Activated naive CD4-positive, alpha-beta T cell treated with anti-CD3 and anti-CD28 coated beads for 36 hours (primary cell): ENCODE data around the gene LPGAT1. TPM values are rescaled to one million over a fixed set of nuclear protein-coding genes. Genes with fewer than 3 reads are reported as not detected.

ENCODE experiments used
- CTCF ChIA-PET: fragments of 350-600 bp; sonication (Branson Sonifier 250); formaldehyde crosslinking; loops from one replicate; lab custom pipeline; 2021; ENCODE audit warnings: antibody characterized with exemption; lab: Charles Lee
- DNase-seq: peaks from one replicate; pipeline ENCODE4 v3.0.0-alpha.2; 2020
- H3K27ac Mint-ChIP-seq: one replicate; pipeline ENCODE4 v1.8.0; 2021; ENCODE audit warnings: mild to moderate bottlenecking, mixed read lengths
- H3K27me3 Mint-ChIP-seq: one replicate; pipeline ENCODE4 v1.8.0; 2021; ENCODE audit warnings: low read depth, mixed read lengths
- H3K36me3 Mint-ChIP-seq: one replicate; pipeline ENCODE4 v1.8.0; 2021; ENCODE audit warnings: low read depth, mixed read lengths
- H3K4me1 Mint-ChIP-seq: one replicate; pipeline ENCODE4 v1.8.0; 2021; ENCODE audit warnings: low read depth, mixed read lengths
- H3K4me3 Mint-ChIP-seq: one replicate; pipeline ENCODE4 v1.8.0; 2021; ENCODE audit warnings: mild to moderate bottlenecking, moderate library complexity, mixed read lengths
- H3K9me3 Mint-ChIP-seq: one replicate; pipeline ENCODE4 v1.8.0; 2021; ENCODE audit warnings: mixed read lengths
- intact Hi-C: fragments of 100-400 bp; cut with micrococcal nuclease; formaldehyde crosslinking; loops from one replicate; pipeline ENCODE4 v1.15.1; 2023
- total RNA-seq, 2 experiments: library from RNA; stranded (reverse); gene quantifications; one replicate each; pipeline ENCODE4 v1.2.3, GENCODE V29; 2021

The LPGAT1 gene
- total RNA-seq, 2 experiments from 2014 or later: 18.6 to 21.7 TPM

DNA sequence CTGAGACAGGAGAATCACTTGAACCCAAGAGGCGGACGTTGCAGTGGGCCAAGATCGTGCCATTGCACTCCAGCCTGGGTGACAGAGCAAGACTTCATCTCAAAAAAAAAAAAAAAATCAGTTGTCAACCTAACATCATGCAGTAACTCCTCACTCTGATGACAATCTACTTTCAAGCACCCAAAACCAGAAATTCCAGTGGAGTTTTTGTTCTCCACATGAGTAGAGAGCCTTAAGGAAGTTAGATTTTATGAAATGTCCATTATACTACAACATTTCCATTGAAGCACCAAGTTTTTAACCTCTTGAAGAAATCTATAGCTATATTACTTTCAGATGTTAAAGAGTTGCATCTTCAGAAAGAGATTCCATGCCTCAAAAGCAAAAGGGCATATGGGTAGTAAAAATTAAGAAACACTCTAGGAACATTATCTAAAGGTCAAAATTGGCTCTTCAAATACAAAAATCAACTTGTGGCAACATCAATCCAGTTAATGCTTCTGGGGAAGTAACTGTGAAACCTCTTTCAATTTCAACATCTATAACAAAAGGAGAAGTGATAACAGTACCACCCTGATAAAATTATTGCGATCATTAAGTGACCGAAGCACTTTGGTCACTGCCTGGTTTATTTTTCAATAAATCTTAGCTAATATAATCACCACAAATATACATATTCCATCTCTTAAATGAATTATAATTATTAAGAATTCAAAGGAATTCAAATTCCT lies 7.7 kb downstream of the LPGAT1 start:
- Mint-ChIP-seq H3K4me1 (peaks cover 3% of the 10 kb centered on the region), H3K27ac (no peak overlapping the region), H3K4me3 (no peak overlapping the region), H3K9me3 (no peaks in the 10 kb centered on the region), H3K27me3 (no peaks in the 10 kb centered on the region), H3K36me3 (peaks cover 6% of the 10 kb centered on the region)
- no peak for DNase-seq
- CTCF ChIA-PET: interaction anchor here (0.6 to 1.7 kb wide), 4 partner anchors 20 to 988 kb away, joined by 3 to 5 read pairs (median 4); no protein-coding TSS in a partner anchor
- intact Hi-C loops: no loop called here

DNA sequence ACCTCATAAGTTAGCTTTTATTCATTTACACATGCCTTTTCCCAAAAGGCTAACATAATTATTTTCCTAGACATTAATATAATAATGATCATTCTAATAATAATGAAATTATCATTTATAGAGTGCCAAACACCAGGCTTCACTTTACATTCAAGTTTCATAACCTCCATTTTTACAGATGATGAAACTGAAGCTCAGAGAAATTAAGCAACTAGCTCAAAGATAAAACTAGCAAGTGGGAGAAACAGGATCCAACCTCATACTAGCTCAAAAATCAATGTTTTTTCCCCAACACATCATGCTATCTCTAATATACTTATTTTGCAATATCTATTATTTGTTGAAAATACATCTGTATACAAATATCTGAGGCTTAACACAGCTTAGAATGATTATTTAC lies 14.0 kb downstream of the LPGAT1 start:
- intact Hi-C loops: no loop called here
- Mint-ChIP-seq H3K4me3 (no peak overlapping the region), H3K9me3 (no peaks in the 10 kb centered on the region), H3K27me3 (no peaks in the 10 kb centered on the region), H3K27ac (no peak overlapping the region), H3K4me1 (no peaks in the 10 kb centered on the region), H3K36me3 (peaks cover 4% of the 10 kb centered on the region)
- CTCF ChIA-PET: interaction anchor here (0.5 to 1.6 kb wide), 3 partner anchors 92 to 157 kb away, joined by 3 to 5 read pairs (median 4); no protein-coding TSS in a partner anchor
- no peak for DNase-seq

DNA sequence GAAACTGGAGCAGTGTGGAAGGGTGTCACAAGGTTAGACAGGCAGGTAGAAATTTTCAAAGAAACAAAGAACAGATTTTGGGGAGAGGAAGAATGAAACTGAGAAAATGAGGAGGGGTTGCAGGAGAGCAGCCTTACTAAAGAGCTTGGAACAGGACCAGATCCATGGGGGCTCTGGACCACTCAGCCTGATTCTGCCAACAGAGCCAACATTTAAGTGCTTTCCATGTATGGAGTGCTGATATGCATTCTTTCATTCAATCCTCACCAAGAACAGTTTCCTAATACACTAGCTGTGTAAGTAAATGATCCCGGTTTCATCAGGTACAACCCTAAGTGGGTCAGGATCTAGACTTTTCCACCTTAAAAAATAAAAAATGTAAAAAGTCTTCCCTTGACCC lies 16.2 kb downstream of the LPGAT1 start:
- DNase-seq: no peak
- no peaks in the 10 kb centered on the region for H3K27me3 Mint-ChIP-seq
- peaks cover 18% of the 10 kb centered on the region for H3K36me3 Mint-ChIP-seq
- intact Hi-C loops: no loop called here
- no peak overlapping the region for H3K4me3 Mint-ChIP-seq
- H3K9me3 Mint-ChIP-seq: peaks cover 6% of the 10 kb centered on the region
- no peaks in the 10 kb centered on the region for H3K4me1 Mint-ChIP-seq
- no peak overlapping the region for H3K27ac Mint-ChIP-seq
- CTCF ChIA-PET: no interaction called here

DNA sequence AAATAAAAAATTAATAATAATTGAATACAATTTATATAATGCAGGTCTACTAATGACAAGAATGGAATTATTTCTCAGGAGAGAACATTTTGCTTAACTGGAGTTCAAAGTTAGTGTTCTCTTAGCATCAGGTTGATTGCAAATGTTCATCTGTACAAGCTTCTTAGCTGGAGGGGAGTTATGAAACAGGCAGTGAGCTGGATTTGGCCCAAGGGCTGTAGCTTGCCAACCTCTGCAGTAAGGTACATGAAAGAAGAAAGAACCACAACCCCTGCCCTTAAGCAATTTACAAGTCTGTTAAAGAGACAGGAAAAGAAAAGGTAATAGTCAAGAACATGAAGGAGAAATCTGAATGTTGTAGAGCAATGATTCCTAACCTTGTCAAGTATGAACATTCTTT lies 17.0 kb downstream of the LPGAT1 start:
- Mint-ChIP-seq H3K27me3 (no peaks in the 10 kb centered on the region), H3K36me3 (peaks cover 20% of the 10 kb centered on the region), H3K4me3 (no peak overlapping the region), H3K4me1 (no peaks in the 10 kb centered on the region), H3K27ac (no peak overlapping the region), H3K9me3 (peaks cover 7% of the 10 kb centered on the region)
- CTCF ChIA-PET: interaction anchor here (1.2 kb wide), 1 partner anchor 116 kb away, joined by 3 read pairs; no protein-coding TSS in a partner anchor
- intact Hi-C loops: no loop called here
- DNase-seq: no peak

DNA sequence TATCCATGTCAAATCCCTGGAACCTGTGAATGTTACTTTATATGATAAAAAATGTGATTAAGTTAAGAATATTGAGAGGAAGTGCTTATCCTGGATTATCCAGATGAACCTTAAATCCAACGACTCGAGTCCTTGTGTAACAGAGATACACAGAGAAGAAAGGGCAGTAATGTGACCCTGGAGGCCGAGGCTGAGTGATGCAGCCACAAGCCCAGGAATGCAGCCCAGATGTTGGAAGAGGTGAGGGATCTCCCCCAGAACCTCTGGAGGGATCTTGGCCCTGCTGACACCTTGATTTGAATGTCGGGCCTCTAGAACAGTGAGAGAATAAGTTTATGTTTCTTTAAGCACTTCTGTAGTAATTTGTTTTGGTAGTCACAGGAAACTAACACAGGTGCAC lies 18.0 kb downstream of the LPGAT1 start:
- Mint-ChIP-seq H3K9me3 (peaks cover 7% of the 10 kb centered on the region), H3K27ac (no peak overlapping the region), H3K4me3 (no peak overlapping the region), H3K4me1 (no peaks in the 10 kb centered on the region), H3K27me3 (no peaks in the 10 kb centered on the region), H3K36me3 (peaks cover 24% of the 10 kb centered on the region)
- CTCF ChIA-PET: no interaction called here
- intact Hi-C loops: no loop called here
- DNase-seq: no peak

DNA sequence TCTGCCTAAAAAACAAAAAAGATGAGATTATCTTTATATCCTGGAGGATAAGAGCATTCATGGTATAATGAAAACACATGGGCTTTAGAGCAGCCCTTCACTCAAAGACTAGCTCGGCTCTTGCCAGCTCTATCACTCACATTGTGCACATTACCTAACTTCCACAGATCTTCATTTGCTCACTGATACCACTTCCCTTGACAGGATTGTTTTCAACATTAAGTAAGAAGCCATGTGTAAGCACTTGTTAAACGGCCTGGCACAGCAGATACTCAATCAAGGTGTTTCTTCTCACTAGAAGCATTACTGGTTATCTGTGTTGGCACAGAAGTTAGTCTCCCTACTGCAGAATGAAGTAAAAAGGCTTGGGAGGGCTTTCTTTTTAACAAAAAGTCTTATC lies 18.7 kb downstream of the LPGAT1 start:
- H3K27ac Mint-ChIP-seq: no peak overlapping the region
- intact Hi-C loops: no loop called here

DNA sequence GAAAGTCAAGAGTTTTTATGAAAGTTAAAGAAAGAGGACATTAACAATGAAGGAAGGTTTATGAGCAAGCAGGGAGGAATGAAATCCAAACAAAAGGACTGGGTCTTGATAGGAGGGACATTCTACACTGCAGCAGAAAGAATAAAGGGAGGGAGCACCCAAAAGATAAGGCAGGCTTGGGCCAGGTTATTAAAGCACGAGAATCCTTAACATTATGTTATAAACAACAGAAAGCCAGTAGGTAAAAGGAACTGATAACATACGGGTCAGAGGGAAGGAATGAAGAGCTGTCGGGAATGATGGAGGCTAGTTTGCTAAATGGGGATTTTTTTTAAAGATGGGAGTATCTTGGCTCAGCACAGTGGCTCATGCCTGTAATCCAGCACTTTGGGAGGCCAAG lies 19.4 kb downstream of the LPGAT1 start:
- Mint-ChIP-seq H3K4me3 (no peak overlapping the region), H3K4me1 (no peaks in the 10 kb centered on the region), H3K36me3 (peaks cover 30% of the 10 kb centered on the region), H3K27me3 (no peaks in the 10 kb centered on the region), H3K9me3 (peaks cover 7% of the 10 kb centered on the region), H3K27ac (no peak overlapping the region)
- no peak for DNase-seq
- CTCF ChIA-PET: interaction anchor here (1.0 kb wide), 1 partner anchor 113 kb away, joined by 3 read pairs; no protein-coding TSS in a partner anchor
- intact Hi-C loops: no loop called here

More for the DNA sequence above, 18.7 kb downstream of the LPGAT1 start:
- DNase-seq: no peak
- Mint-ChIP-seq H3K27me3 (no peaks in the 10 kb centered on the region), H3K4me3 (no peak overlapping the region), H3K4me1 (no peaks in the 10 kb centered on the region), H3K9me3 (peaks cover 7% of the 10 kb centered on the region), H3K36me3 (peaks cover 25% of the 10 kb centered on the region)
- CTCF ChIA-PET: interaction anchor here (1.0 kb wide), 1 partner anchor 114 kb away, joined by 3 read pairs; no protein-coding TSS in a partner anchor

DNA sequence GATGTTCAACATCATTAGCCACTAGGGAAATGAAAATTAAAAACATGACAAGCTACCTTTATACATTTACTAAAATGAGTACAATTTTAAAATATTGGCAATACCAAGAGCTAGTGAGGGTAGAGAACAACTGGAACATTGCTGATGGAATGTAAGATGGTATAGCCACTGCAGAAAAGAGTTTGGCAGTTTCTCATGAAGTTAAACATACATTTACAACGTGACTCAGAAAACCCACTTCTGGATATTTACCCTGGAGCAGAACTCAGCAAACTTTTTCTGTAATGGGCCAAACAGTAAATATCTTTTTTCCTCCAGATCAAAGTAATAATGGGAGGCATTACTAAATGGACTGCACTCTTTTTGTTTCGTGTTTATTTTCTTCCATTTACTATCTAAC lies 22.1 kb downstream of the LPGAT1 start:
- DNase-seq: no peak
- Mint-ChIP-seq H3K4me1 (no peaks in the 10 kb centered on the region), H3K27ac (no peak overlapping the region), H3K9me3 (peaks cover 7% of the 10 kb centered on the region), H3K4me3 (no peak overlapping the region), H3K36me3 (peaks cover 38% of the 10 kb centered on the region), H3K27me3 (no peaks in the 10 kb centered on the region)
- CTCF ChIA-PET: no interaction called here
- intact Hi-C loops: no loop called here

DNA sequence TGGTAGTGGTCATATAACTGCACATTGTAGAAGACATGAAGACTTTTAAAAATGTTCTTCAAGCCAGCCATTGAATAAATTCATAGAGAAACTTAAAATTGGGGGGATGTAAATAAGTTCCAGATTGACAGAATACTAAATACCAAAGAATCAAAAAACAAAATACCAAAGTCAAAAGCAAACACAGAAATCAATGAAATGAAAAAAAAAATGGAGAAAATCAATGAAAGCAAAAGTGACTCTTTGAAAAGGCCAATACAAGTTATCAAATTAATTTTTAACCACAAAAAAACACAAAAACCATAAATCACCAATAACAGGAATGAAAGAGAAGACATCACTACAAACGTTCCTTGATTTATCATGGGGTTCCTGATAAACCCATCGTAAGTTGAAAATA lies 25.6 kb downstream of the LPGAT1 start:
- DNase-seq: no peak
- peaks cover 8% of the 10 kb centered on the region for H3K9me3 Mint-ChIP-seq
- H3K27ac Mint-ChIP-seq: no peak overlapping the region
- H3K27me3 Mint-ChIP-seq: no peaks in the 10 kb centered on the region
- H3K36me3 Mint-ChIP-seq: peaks cover 44% of the 10 kb centered on the region
- CTCF ChIA-PET: no interaction called here
- no peak overlapping the region for H3K4me3 Mint-ChIP-seq
- H3K4me1 Mint-ChIP-seq: no peaks in the 10 kb centered on the region
- intact Hi-C loops: no loop called here

DNA sequence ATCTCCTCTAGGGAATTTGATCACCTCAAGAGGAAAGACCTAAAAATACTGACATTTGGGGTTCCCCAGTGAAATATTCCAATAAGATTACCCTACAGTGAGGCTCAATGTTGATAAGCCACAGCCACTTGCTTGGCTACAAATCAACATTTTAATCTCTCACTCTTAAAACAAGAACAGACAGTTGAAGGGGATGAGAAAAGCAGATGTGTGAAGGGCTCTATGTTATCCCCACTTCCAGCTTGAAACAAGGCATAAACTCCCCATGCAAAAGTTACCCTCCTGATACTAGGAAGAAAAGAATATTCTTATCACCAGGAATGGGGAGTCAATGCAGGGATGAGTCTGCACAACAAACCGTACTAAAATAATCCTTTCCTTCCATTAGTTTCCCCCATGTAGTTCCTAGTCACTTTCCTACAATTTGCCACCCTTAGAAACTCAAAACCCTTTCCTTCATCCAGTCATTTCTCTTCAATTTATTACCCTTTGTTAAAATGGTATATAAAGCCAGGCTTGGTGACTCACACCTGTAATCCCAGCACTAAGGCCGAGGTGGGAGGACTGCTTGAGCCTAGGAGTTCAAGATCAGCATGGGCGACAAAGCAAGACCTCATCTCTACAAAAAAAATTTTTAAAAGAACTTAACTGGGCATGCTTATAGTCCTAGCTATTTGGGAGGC lies 29.5 kb downstream of the LPGAT1 start:
- Mint-ChIP-seq H3K4me1 (no peaks in the 10 kb centered on the region), H3K9me3 (peaks cover 3% of the 10 kb centered on the region), H3K27ac (no peak overlapping the region), H3K36me3 (peaks cover 28% of the 10 kb centered on the region), H3K4me3 (no peak overlapping the region), H3K27me3 (no peaks in the 10 kb centered on the region)
- DNase-seq: no peak
- CTCF ChIA-PET: interaction anchor here (1.0 kb wide), 1 partner anchor 22 kb away, joined by 3 read pairs; no protein-coding TSS in a partner anchor
- intact Hi-C loops: no loop called here

DNA sequence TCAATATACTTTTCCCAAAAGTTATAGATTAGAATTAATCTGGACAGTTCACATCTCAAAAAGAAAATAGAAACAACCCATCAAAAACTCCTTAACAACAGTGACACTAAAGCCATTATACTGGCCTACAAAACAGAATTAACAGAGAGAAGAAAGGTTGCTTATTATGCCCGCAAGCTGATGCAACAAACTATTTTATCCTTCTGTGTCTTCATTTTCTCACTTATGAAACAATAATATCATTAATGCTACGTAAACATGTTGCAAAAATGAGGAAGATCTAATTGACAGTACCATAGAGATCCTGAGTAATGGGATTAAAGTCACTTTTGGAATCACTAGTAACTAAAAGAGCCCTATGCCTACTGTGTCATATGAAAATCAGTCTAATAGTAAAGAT lies 32.6 kb downstream of the LPGAT1 start:
- intact Hi-C loops: no loop called here
- H3K27ac Mint-ChIP-seq: no peak overlapping the region
- H3K36me3 Mint-ChIP-seq: peaks cover 15% of the 10 kb centered on the region
- CTCF ChIA-PET: no interaction called here
- H3K27me3 Mint-ChIP-seq: no peaks in the 10 kb centered on the region
- peaks cover 3% of the 10 kb centered on the region for H3K9me3 Mint-ChIP-seq
- H3K4me1 Mint-ChIP-seq: no peaks in the 10 kb centered on the region
- DNase-seq: no peak
- no peak overlapping the region for H3K4me3 Mint-ChIP-seq

DNA sequence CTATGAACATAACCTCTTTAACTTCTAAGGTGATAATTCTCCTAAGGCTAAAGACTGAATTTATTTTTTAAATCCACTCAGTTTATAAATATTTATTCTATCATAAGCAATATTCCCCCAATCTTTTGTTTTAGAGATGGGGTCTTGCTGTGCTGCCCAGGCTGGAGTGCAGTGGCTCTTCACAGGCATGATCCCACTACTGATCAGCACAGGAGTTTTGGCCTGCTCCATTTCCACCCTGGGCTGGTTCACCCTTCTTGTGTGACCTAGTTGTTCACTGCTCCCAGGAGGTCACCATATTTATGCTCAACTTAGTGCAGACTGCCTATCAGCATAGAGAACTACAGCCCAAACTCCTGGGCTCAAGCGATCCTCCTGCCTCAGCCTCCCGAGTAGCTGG lies 38.6 kb downstream of the LPGAT1 start:
- Mint-ChIP-seq H3K27me3 (no peaks in the 10 kb centered on the region), H3K27ac (no peak overlapping the region), H3K9me3 (no peaks in the 10 kb centered on the region), H3K4me1 (no peaks in the 10 kb centered on the region), H3K36me3 (peaks cover 7% of the 10 kb centered on the region), H3K4me3 (no peak overlapping the region)
- intact Hi-C loops: no loop called here
- no peak for DNase-seq
- CTCF ChIA-PET: no interaction called here
